T47D (cell line): ENCODE data around the gene TMEM63C.

Experiments
- DNase-seq, 2 experiments: peaks; one replicate each; pipeline versions ENCODE4 v3.0.0 to v3.0.0-alpha.2; 2011 to 2012; ENCODE audit warnings: low read depth in 1 of 2, low spot score in 1 of 2
- JUND ChIP-seq: IDR thresholded peaks from 2 replicates; pipeline ENCODE4 v1.6.1; 2012; ENCODE audit warnings: low read depth
- in situ Hi-C: cut with HindIII; loops from 2 replicates; pipeline ENCODE4 v1.10.0; 2016; ENCODE audit warnings: low sequenced_read_pairs, low pct_unique_long_range_greater_than_20kb

The TMEM63C gene

DNA sequence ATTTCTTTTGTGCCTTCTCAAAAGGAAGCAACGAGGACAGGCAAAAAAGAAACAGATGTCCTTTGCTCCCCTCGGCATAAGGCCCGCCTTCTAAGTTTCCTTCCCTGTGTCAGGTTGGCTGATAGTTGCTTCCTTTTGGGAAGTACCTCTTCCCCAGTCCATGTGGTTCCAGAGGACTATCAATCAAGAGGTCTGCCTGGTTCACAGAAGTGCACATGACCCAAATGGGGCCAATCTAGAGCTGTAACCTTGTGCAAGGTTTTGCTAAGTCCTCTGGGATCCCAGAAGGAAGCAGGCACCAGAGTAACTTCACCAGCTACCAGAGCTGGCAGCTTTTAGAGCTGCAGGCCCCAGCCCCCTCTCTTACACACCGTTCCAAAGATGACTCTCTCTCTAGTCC is 42.6 kb downstream of the TMEM63C start:
- in situ Hi-C loops, result no loop called here
- no peak for DNase-seq
- TF ChIP-seq JUND, result no peak

DNA sequence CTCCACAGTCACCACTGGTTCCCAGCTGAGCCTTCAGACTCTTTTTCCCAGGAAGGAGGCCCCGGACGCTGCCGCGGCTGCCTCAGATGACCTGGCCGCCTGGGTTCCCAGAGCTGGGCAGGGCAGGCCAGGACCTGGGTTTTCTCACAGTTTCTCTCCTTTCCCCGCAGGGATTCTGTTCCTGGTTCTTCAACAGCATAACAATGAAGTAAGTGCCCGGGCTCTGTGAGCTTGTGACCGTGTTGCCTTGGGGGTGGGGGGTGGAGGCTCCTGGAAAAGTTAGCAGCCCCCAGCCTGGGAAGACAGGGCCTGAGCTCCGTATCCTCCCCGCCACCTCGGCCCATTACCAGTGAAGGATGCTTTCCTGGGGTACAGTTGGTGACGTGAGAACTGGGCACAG is 43.7 kb downstream of the TMEM63C start:
- no peak for DNase-seq
- in situ Hi-C loops, result no loop called here
- no peak for TF ChIP-seq JUND

DNA sequence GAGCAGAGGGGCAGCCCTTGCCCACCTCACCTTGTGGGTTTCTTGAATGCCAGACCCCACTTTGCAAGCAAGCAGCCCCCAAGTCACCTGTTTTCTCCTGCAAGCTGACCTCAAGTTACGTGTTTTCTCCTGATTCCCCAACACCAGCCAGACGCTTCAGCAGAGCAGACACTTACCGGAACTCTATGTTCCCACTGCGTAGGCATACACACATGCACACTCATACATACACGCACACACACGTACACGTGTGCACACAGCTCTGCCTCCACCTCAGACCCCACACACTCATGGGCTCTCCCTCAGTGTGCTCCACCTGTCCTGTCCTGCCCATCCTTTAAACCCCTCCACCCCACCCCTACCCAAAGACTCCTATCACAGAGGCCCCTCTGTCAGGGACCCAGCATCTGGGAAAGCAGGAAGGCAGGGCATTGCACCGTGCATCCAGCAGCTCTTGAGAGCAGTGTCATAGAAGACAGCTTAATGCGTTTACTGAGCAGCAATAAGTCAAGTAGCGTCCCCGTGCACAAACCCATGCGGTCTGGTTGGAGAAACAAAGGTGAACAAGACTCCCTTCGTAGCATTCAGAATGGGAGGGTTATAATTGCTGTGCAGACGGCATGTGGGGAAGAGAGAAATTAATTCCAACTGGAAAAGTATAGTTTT is 44.4 kb downstream of the TMEM63C start:
- no peak for TF ChIP-seq JUND
- no peak for DNase-seq
- in situ Hi-C loops, result no loop called here

DNA sequence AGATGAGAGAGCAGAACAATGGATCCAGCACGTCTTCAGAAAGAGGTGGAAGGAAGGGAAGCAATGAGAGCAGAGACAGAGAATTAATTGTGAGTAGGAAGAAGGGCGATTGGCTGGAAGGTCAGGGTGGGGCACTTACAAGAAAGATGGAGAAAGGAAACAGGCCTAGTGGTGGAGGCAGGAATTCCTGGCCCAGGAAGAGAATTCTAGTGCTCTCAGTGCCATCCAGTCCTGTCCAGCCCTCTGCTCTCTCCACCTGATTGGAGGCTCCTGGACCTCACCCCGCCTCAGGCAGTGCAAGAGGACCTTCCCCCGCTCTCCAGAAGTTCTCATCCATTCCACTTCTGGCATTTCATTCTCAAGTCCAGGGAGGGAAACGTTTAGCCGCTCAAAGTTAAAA is 46.5 kb downstream of the TMEM63C start:
- in situ Hi-C loops, result no loop called here
- DNase-seq, result no peak
- no peak for TF ChIP-seq JUND

DNA sequence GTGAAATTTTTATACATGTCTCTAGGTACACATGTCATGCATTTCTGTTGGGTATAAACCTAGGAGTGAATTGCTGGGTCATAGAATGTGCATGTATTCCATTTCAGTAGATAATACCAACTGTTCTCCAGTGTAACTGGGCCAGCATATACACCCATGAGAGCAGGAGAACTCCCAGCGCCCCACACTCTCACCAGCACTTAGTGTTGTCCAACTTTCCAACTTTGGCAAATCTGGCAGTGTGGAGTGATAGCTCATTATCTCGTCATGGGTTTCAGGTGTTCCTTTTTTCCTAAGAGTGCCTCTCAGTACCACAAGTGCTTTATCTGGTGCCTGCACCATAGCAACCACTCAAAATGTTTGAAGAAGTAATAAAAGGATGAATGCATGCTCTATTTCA is 49.3 kb downstream of the TMEM63C start:
- TF ChIP-seq JUND, result no peak
- in situ Hi-C loops, result no loop called here
- no peak for DNase-seq

DNA sequence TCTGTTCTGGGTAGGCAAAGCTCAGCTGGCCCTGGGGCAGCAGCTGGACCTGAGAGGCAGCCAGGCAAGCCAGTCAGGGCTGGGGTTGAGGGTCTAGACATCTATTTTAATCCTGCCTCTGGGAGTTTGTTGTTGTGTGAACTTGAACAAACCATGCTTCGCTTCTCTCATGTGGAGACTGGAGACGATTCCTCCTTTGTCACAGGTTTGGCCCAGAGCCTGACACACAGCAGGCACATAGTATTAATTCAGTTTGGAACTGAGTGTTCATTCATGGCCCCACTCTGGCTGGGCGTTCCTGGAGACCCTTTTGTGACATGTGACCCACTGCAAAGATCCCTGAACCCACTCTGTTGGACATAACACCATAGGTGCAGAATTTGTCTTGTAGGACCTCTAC is 50.1 kb downstream of the TMEM63C start:
- DNase-seq, result no peak
- in situ Hi-C loops, result no loop called here
- no peak for TF ChIP-seq JUND

DNA sequence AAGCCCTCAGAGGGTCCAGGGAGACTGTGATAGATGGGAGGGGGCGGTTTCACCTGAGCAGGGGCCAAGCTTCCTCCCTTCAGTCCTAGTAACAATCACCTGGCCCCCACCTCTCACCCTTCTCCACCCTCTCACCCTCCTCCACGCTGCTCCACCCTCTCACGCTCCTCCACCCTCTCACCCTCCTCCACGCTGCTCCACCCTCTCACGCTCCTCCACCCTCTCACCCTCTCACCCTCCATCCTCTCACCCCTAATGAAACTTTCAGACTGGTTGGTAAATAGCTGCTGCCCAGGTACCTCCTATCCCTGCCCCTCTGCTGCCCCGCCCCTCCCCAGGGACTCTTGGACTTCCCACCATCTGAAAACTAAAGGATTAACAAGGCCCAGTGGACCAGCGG is 55.2 kb downstream of the TMEM63C start:
- no peak for DNase-seq
- no peak for TF ChIP-seq JUND
- in situ Hi-C loops, result no loop called here

DNA sequence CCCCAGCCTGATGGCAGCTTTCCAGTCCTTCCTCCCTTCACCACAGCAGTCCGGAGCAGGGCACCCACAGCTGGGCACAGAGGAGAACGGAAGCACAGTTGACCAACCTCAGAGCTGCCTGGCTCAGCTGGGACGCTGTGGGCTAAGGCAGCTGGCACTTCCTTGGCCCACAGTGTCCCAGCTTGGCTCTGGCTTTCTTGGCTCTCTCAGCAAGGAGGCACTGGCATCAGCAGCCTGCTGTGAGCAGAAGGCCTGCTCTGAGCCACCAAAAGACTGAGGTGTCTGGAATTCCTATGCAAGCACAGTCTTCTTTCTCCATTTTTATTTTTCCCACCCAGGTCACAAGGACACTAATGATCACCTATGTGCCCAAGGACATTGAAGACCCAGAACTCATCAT is 56.8 kb downstream of the TMEM63C start:
- DNase-seq, result no peak
- in situ Hi-C loops, result no loop called here
- TF ChIP-seq JUND, result no peak

DNA sequence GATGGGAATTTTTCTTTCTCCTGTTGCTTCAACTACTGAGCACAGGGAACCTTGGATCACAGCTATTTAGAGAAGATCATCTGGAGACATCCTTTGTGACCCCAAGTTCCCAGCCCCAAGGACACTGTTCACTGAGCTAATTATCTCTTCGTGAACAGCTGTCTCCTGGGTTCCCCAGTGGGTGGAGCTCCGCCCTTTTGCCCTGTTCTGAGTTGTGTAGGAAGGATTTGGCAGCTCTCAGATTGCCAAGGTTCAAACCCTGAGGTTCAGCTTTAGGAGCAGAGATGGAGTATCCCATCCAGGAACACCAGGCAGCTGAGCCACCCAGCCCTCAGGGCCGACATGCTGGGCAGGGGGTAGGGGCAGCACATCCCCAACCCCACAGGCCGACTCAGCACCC is 57.4 kb downstream of the TMEM63C start:
- in situ Hi-C loops, result no loop called here
- no peak for TF ChIP-seq JUND
- DNase-seq, result no peak

DNA sequence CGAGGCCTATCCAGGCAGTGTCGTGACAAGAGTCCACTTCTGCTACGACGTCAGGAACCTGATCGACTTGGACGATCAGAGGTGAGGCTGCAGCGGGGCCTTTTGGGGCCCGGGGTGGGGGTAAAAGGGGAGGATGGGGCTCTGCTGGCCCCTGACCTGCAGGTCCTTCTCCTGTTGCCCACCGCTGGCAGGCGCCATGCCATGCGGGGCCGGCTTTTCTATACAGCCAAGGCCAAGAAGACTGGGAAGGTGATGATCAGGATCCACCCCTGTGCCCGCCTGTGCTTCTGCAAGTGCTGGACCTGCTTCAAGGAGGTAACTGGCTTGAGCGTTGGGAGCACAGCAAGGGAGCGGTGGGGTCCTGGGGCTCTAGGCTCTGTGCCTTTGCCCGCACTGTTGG is 57.8 kb downstream of the TMEM63C start:
- in situ Hi-C loops, result no loop called here
- no peak for DNase-seq
- no peak for TF ChIP-seq JUND

DNA sequence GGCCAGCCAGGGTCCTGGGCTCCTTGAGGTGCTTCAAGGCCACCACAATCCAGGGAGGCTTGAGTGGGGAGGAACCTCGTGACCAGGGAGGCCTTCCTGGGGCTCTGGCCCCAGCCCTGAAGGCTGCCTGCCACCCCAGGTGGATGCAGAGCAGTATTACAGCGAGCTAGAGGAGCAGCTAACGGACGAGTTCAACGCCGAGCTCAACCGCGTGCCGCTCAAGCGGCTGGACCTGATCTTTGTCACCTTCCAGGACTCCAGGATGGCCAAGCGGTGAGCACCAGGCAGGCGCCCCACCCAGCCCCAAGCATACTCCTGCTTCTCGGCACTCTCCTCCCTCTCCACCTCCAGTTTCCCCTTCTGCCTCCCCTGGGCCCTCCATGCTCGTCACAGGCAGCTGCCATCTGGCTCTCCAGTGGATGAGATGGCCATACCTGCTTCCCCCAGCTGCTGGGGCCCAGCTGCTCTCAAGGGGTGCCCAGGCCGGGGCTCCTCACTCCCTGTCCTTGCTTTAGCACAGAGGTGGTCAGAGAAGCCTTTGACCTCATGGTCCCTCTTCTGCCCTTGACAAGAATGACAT is 58.8 kb downstream of the TMEM63C start:
- in situ Hi-C loops, result no loop called here
- TF ChIP-seq JUND, result no peak
- DNase-seq, result no peak

DNA sequence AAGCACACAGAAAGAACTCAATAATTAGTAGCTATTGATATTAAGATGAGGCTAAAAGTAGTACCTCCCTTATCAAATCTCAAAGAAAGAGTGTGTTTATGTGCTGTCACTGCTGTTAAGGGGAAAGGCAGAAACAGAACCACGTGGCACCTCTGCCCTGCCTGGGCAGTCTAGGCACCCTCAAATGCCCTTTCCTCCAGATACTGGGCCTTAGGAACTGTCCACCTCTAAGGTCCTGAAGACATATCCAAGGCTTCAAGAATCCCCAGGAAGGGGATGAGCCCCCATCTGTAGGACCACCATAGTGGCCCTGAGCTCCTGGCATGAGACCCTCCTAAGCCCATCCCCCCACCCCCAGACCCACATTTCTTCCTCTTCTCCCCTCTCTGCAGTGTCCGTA is 60.4 kb downstream of the TMEM63C start:
- TF ChIP-seq JUND, result no peak
- in situ Hi-C loops, result no loop called here
- DNase-seq, result peak; percentile 32 to 39

DNA sequence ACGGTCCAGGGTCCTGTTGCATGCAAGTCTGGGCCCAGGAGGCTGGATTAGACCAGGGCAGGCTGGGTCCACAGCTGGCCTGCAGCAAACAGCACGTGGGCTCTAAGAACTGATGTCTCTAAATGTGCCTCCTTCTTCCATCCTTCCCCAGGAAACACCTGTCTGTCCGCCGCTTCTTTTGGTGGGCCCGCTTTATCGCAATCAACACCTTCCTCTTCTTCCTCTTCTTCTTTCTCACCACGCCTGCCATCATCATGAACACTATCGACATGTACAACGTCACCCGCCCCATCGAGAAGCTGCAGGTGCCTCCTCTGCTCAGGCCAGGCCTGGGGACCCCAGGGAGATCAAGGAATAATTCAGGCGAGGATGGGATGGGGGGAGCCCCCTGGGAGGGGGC is 61.2 kb downstream of the TMEM63C start:
- no peak for DNase-seq
- TF ChIP-seq JUND, result no peak
- in situ Hi-C loops, result no loop called here

DNA sequence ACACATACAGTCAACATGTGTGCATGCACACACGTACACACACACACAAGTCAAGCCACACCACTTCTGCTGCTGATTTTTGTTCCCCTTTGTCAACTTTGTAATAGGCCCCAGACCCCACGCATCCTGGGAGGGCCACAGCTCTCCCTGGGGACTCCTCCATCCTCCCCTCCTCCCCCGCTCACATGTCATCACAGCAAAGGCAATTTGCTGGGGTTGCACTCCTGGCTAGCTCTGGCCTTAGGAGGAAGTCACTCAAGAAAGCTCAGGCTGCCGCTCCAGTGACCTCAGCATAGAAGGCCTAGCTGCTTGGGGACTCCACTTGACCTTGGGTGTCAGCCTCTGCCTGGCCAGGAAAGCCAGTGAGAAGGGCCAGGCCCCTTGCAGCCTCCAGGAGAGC is 62.3 kb downstream of the TMEM63C start:
- no peak for DNase-seq
- TF ChIP-seq JUND, result no peak

DNA sequence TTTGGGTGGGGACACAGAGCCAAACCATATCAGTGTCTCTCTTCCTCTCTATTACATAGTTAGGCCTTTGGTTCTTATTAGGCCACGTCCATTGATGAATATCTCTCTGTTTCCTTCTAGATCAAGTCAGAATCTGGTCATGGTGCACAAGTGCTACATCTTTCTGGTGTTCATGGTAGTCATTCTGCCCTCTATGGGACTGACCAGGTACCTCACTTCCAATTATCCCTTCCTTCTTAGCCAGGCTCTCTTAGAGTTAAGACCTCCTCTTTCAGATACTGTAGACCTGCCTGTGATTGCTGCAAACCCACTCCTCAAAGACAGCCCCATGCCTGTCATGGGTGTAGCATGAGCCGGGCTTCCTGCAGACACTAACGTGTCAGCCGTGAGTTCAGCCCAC is 64.2 kb downstream of the TMEM63C start:
- in situ Hi-C loops, result no loop called here
- peak in 1 of 2 experiments; percentile 12 for DNase-seq
- TF ChIP-seq JUND, result no peak

More for the DNA sequence above, 62.3 kb downstream of the TMEM63C start:
- in situ Hi-C loops, result no loop called here
